Measurements from ENCODE around the gene ARID3A.

ARID3A gene

DNA sequence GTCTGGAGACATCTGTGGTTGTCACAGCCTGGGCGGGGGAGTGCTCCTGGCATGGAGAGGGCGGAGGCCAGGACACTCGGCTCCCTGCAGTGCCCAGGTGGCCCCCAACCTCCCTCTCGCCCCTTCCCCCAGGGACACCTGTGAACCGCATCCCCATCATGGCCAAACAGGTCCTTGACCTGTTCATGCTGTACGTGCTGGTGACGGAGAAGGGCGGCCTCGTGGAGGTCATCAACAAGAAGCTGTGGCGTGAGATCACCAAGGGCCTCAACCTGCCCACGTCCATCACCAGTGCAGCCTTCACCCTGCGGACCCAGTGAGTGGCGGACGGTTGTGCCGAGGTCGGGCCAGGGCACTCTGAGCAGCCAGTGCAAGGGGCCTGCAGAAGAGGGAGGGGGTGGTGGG is 38.3 kb downstream of the ARID3A start:
- Histone ChIP-seq H3K4me2 (ENCODE audit: insufficient read depth, low read length, poor library complexity, severe bottlenecking) (no peak overlapping the region), H3K9ac (ENCODE audit: low read depth, low read length, poor library complexity) (no peak overlapping the region), H2BK15ac (ENCODE audit: low read length) (no peak overlapping the region), H3K27me3 (ENCODE audit: control insufficient read depth in 3 of 3, insufficient read depth in 3 of 3, low read depth in 1 of 3, low read length in 3 of 3) (no peaks in the 10 kb centered on the region), H4K91ac (ENCODE audit: low read depth, low read length, poor library complexity) (no peak overlapping the region), H3K9me3 (replicated peaks in 1 of 2; ENCODE audit: control insufficient read depth in 2 of 2, insufficient read depth in 1 of 2, low read depth in 1 of 2, low read length in 2 of 2) (peaks cover 17 to 27% of the 10 kb centered on the region in 2 donors), H2BK120ac (ENCODE audit: low read depth, low read length) (no peak overlapping the region), H3K23ac (ENCODE audit: low read depth, low read length, poor library complexity) (peak overlapping the region; percentile 11), H4K8ac (ENCODE audit: low read depth, low read length) (peak overlapping the region; percentile 48), H2BK5ac (ENCODE audit: low read length) (no peak overlapping the region), H3K18ac (ENCODE audit: low read length) (peak overlapping the region; percentile 48), H2BK12ac (ENCODE audit: low read length) (no peak overlapping the region), H3K79me1 (ENCODE audit: low read depth, low read length) (peaks cover 23% of the 10 kb centered on the region), H3K36me3 (replicated peaks in 1 of 2; ENCODE audit: control insufficient read depth in 2 of 2, insufficient read depth in 2 of 2, low read length in 2 of 2) (peaks cover 58 to 90% of the 10 kb centered on the region in 2 donors), H3K4ac (ENCODE audit: low read length) (no peak overlapping the region), H2AK5ac (ENCODE audit: low read depth, low read length) (no peak overlapping the region), H3K4me3 (ENCODE audit: low read length in 2 of 2) (no peak overlapping the region), H3K27ac (replicated peaks; ENCODE audit: low read length) (no peak overlapping the region), H3K4me1 (ENCODE audit: control insufficient read depth in 2 of 2, insufficient read depth in 1 of 2, low read depth in 1 of 2, low read length in 2 of 2) (peaks cover 0 to 11% of the 10 kb centered on the region in 2 donors), H3K14ac (ENCODE audit: low read length) (no peak overlapping the region), H2AFZ (ENCODE audit: low read length) (no peak overlapping the region)
- no peak for DNase-seq (ENCODE audit: low spot score)
- no CpG with 5 or more reads among the region's 16 CpGs for WGBS, 2 donors (ENCODE audit: extremely low coverage in 2 of 2, insufficient read length in 2 of 2, insufficient replicate concordance in 1 of 2)

DNA sequence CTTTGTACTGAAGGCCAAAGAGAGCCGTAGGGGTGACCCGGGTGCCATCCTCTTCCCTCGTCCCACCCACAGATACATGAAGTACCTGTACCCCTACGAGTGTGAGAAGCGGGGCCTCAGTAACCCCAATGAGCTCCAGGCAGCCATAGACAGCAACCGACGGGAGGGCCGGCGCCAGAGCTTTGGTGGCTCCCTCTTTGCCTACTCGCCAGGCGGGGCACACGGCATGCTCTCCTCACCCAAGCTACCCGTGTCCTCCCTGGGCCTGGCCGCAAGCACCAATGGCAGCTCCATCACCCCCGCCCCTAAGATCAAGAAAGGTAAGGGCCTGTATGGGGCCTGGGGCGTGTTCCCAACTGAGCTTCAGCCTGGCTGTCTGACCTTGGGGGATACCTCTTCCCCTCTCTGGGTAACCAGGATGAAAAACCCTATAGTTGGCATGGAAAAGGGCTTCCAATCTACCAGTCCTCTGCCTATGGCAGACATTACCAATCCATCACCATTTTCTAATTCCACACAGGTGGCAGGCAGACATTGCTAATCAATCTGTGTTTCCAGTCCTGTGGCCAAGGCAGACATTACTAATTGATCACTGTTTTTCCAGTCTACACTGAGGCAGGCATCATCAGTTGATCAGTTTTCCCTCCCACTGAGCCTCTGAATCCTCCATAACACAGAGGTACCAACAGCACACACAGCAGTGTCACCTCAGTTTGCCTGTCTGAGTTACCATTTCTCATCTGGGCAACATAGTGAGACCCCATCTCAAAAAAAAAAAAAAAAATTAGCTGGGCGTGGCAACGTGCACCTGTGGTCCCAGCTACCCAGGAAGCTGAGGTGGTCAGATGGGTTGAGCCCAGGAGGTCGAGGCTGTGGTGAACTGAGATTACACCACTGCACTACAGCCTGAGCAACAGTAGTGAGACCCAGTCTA is 39.2 kb downstream of the ARID3A start:
- Histone ChIP-seq H3K4ac (ENCODE audit: low read length) (no peak overlapping the region), H3K18ac (ENCODE audit: low read length) (no peak overlapping the region), H2AK5ac (ENCODE audit: low read depth, low read length) (no peak overlapping the region), H3K9me3 (replicated peaks in 1 of 2; ENCODE audit: control insufficient read depth in 2 of 2, insufficient read depth in 1 of 2, low read depth in 1 of 2, low read length in 2 of 2) (peaks cover 18 to 32% of the 10 kb centered on the region in 2 donors), H2BK5ac (ENCODE audit: low read length) (no peak overlapping the region), H2BK15ac (ENCODE audit: low read length) (no peak overlapping the region), H3K36me3 (replicated peaks in 1 of 2; ENCODE audit: control insufficient read depth in 2 of 2, insufficient read depth in 2 of 2, low read length in 2 of 2) (peaks cover 56 to 90% of the 10 kb centered on the region in 2 donors), H2BK12ac (ENCODE audit: low read length) (no peak overlapping the region), H2BK120ac (ENCODE audit: low read depth, low read length) (no peak overlapping the region), H3K9ac (ENCODE audit: low read depth, low read length, poor library complexity) (no peak overlapping the region), H3K4me2 (ENCODE audit: insufficient read depth, low read length, poor library complexity, severe bottlenecking) (no peak overlapping the region), H4K8ac (ENCODE audit: low read depth, low read length) (peak overlapping the region; percentile 48), H3K14ac (ENCODE audit: low read length) (no peak overlapping the region), H3K4me3 (ENCODE audit: low read length in 2 of 2) (no peak overlapping the region), H3K27ac (replicated peaks; ENCODE audit: low read length) (no peak overlapping the region), H3K4me1 (ENCODE audit: control insufficient read depth in 2 of 2, insufficient read depth in 1 of 2, low read depth in 1 of 2, low read length in 2 of 2) (peaks cover 0 to 7% of the 10 kb centered on the region in 2 donors), H3K79me1 (ENCODE audit: low read depth, low read length) (peaks cover 18% of the 10 kb centered on the region), H3K23ac (ENCODE audit: low read depth, low read length, poor library complexity) (peak overlapping the region; percentile 11), H3K27me3 (ENCODE audit: control insufficient read depth in 3 of 3, insufficient read depth in 3 of 3, low read depth in 1 of 3, low read length in 3 of 3) (no peaks in the 10 kb centered on the region), H4K91ac (ENCODE audit: low read depth, low read length, poor library complexity) (no peak overlapping the region), H2AFZ (ENCODE audit: low read length) (no peak overlapping the region)
- WGBS, 2 donors (ENCODE audit: extremely low coverage in 2 of 2, insufficient read length in 2 of 2, insufficient replicate concordance in 1 of 2), result no CpG with 5 or more reads among the region's 19 CpGs
- DNase-seq (ENCODE audit: low spot score), result no peak

DNA sequence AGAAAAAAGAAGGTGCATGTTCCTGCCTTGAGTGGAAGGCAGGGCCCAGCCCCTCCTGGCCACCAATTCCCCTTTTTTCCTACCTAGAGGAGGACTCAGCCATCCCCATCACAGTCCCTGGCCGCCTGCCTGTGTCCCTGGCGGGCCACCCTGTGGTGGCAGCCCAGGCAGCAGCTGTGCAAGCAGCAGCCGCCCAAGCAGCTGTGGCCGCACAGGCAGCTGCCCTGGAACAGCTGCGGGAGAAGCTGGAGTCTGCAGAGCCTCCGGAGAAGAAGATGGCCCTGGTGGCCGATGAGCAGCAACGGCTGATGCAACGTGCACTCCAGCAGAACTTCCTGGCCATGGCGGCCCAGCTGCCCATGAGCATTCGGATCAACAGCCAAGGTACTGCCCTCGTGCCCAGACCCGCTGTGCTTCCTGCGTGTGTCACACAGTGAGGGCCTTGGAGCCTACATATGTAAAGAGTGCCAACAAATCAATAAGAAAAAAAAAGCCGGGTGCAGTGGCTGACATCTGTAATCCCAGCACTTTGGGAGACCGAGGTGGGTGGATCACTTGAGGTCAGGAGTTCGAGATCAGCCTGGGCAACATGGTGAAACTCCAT is 40.8 kb downstream of the ARID3A start:
- peaks cover 57 to 91% of the 10 kb centered on the region in 2 donors for H3K36me3 ChIP-seq (replicated peaks in 1 of 2; ENCODE audit: control insufficient read depth in 2 of 2, insufficient read depth in 2 of 2, low read length in 2 of 2)
- H3K18ac ChIP-seq (ENCODE audit: low read length), result peak overlapping the region; percentile 13
- no peak overlapping the region for H2BK15ac ChIP-seq (ENCODE audit: low read length)
- H2BK5ac ChIP-seq (ENCODE audit: low read length), result no peak overlapping the region
- H3K4me1 ChIP-seq (ENCODE audit: control insufficient read depth in 2 of 2, insufficient read depth in 1 of 2, low read depth in 1 of 2, low read length in 2 of 2), result no peaks in the 10 kb centered on the region
- H3K9ac ChIP-seq (ENCODE audit: low read depth, low read length, poor library complexity), result no peak overlapping the region
- H2AFZ ChIP-seq (ENCODE audit: low read length), result no peak overlapping the region
- no peak overlapping the region for H4K91ac ChIP-seq (ENCODE audit: low read depth, low read length, poor library complexity)
- H3K14ac ChIP-seq (ENCODE audit: low read length), result no peak overlapping the region
- H3K4me3 ChIP-seq (ENCODE audit: low read length in 2 of 2), result peak overlapping the region in 1 of 2 donors; percentile 20
- H3K9me3 ChIP-seq (replicated peaks in 1 of 2; ENCODE audit: control insufficient read depth in 2 of 2, insufficient read depth in 1 of 2, low read depth in 1 of 2, low read length in 2 of 2), result peaks cover 24 to 47% of the 10 kb centered on the region in 2 donors
- H3K4ac ChIP-seq (ENCODE audit: low read length), result no peak overlapping the region
- H2BK12ac ChIP-seq (ENCODE audit: low read length), result no peak overlapping the region
- H4K8ac ChIP-seq (ENCODE audit: low read depth, low read length), result no peak overlapping the region
- H3K27ac ChIP-seq (replicated peaks; ENCODE audit: low read length), result no peak overlapping the region
- no peak overlapping the region for H3K4me2 ChIP-seq (ENCODE audit: insufficient read depth, low read length, poor library complexity, severe bottlenecking)
- no peak overlapping the region for H2AK5ac ChIP-seq (ENCODE audit: low read depth, low read length)
- DNase-seq (ENCODE audit: low spot score), result no peak
- H2BK120ac ChIP-seq (ENCODE audit: low read depth, low read length), result no peak overlapping the region
- H3K79me1 ChIP-seq (ENCODE audit: low read depth, low read length), result peaks cover 6% of the 10 kb centered on the region
- H3K27me3 ChIP-seq (ENCODE audit: control insufficient read depth in 3 of 3, insufficient read depth in 3 of 3, low read depth in 1 of 3, low read length in 3 of 3), result peaks cover 0 to 2% (median 0%) of the 10 kb centered on the region in 3 experiments
- no CpG with 5 or more reads among the region's 17 CpGs for WGBS, 2 donors (ENCODE audit: extremely low coverage in 2 of 2, insufficient read length in 2 of 2, insufficient replicate concordance in 1 of 2)
- H3K23ac ChIP-seq (ENCODE audit: low read depth, low read length, poor library complexity), result no peak overlapping the region

DNA sequence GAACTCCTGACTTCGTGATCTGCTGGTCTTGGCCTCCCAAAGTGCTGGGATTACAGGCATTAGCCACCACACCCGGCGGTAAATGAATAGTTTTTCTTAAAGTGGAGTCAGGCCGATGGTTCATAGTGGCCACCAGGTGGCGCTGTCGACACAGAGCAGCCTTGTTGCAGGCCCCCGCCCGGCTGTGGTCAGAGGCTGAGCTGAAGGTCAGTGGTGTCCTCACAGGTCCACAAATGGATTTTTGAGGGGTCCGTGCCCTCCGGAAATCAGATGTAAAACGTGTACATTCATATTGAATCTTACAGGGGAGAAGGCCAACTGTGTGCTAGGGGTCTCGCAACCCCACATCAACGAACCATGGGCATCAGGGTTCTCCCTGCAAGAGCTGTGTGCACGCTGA is 44.9 kb downstream of the ARID3A start:
- no peak overlapping the region for H2BK5ac ChIP-seq (ENCODE audit: low read length)
- no peak overlapping the region for H3K27ac ChIP-seq (replicated peaks; ENCODE audit: low read length)
- peaks cover 6% of the 10 kb centered on the region for H3K79me1 ChIP-seq (ENCODE audit: low read depth, low read length)
- H3K4me2 ChIP-seq (ENCODE audit: insufficient read depth, low read length, poor library complexity, severe bottlenecking), result no peak overlapping the region
- H2BK12ac ChIP-seq (ENCODE audit: low read length), result no peak overlapping the region
- H2AFZ ChIP-seq (ENCODE audit: low read length), result no peak overlapping the region
- DNase-seq (ENCODE audit: low spot score), result no peak
- no peak overlapping the region for H3K18ac ChIP-seq (ENCODE audit: low read length)
- H3K9me3 ChIP-seq (replicated peaks in 1 of 2; ENCODE audit: control insufficient read depth in 2 of 2, insufficient read depth in 1 of 2, low read depth in 1 of 2, low read length in 2 of 2), result peaks cover 18 to 36% of the 10 kb centered on the region in 2 donors
- peaks cover 37 to 71% of the 10 kb centered on the region in 2 donors for H3K36me3 ChIP-seq (replicated peaks in 1 of 2; ENCODE audit: control insufficient read depth in 2 of 2, insufficient read depth in 2 of 2, low read length in 2 of 2)
- H3K4ac ChIP-seq (ENCODE audit: low read length), result no peak overlapping the region
- no peak overlapping the region for H3K23ac ChIP-seq (ENCODE audit: low read depth, low read length, poor library complexity)
- peak overlapping the region; percentile 29 for H4K8ac ChIP-seq (ENCODE audit: low read depth, low read length)
- no peak overlapping the region for H4K91ac ChIP-seq (ENCODE audit: low read depth, low read length, poor library complexity)
- H2BK120ac ChIP-seq (ENCODE audit: low read depth, low read length), result no peak overlapping the region
- no peak overlapping the region for H2AK5ac ChIP-seq (ENCODE audit: low read depth, low read length)
- H3K14ac ChIP-seq (ENCODE audit: low read length), result no peak overlapping the region
- no CpG with 5 or more reads among the region's 14 CpGs for WGBS, 2 donors (ENCODE audit: extremely low coverage in 2 of 2, insufficient read length in 2 of 2, insufficient replicate concordance in 1 of 2)
- peaks cover 0 to 2% (median 0%) of the 10 kb centered on the region in 3 experiments for H3K27me3 ChIP-seq (ENCODE audit: control insufficient read depth in 3 of 3, insufficient read depth in 3 of 3, low read depth in 1 of 3, low read length in 3 of 3)
- H3K4me3 ChIP-seq (ENCODE audit: low read length in 2 of 2), result no peak overlapping the region
- no peak overlapping the region for H3K9ac ChIP-seq (ENCODE audit: low read depth, low read length, poor library complexity)
- H3K4me1 ChIP-seq (ENCODE audit: control insufficient read depth in 2 of 2, insufficient read depth in 1 of 2, low read depth in 1 of 2, low read length in 2 of 2), result no peaks in the 10 kb centered on the region
- no peak overlapping the region for H2BK15ac ChIP-seq (ENCODE audit: low read length)

Measured in neuronal stem cell (in vitro differentiated cells).